Esophagus squamous epithelium (tissue), 5 donors: ENCODE data around the gene TNFAIP8L1. TPM values are rescaled to one million over a fixed set of nuclear protein-coding genes. Genes with fewer than 3 reads are reported as not detected.
A peak's percentile ranks its signal among the peaks of the same experiment; 100 is the strongest.

Experiments
- DNase-seq: peaks from one replicate; lab custom pipeline; 2025; lab: John Stamatoyannopoulos, UW
- H3K27ac ChIP-seq, 4 donors: fragments of 200-600 bp; sonication (generic); one replicate each; pipeline ENCODE4 v1.5.1; 2016 to 2019; ENCODE audit warnings: mild to moderate bottlenecking in 1 of 4
- H3K27me3 ChIP-seq, 4 donors: fragments of 200-600 bp; sonication (generic); 1 replicate in 3 of 4; 2 replicates in 1 of 4; pipeline versions ENCODE4 v1.5.1 to v1.6.0; 2017 to 2021; ENCODE audit warnings: antibody characterized with exemption in 1 of 4
- H3K36me3 ChIP-seq, 3 donors: fragments of 200-600 bp; sonication (generic); one replicate each; pipeline ENCODE4 v1.5.1; 2016 to 2019
- H3K4me1 ChIP-seq, 3 donors: fragments of 200-600 bp; sonication (generic); one replicate each; pipeline ENCODE4 v1.5.1; 2017 to 2019
- H3K4me3 ChIP-seq, 4 donors: fragments of 200-600 bp; sonication (generic); 1 replicate in 3 of 4; 2 replicates in 1 of 4; pipeline ENCODE4 v1.5.1; 2016 to 2019; ENCODE audit warnings: mild to moderate bottlenecking in 2 of 4, moderate library complexity in 1 of 4
- H3K9me3 ChIP-seq, 3 donors: fragments of 200-600 bp; sonication (generic); one replicate each; pipeline ENCODE4 v1.5.1; 2016 to 2019
- POLR2A ChIP-seq, 4 donors: fragments of 450-650 bp; IDR thresholded peaks; one replicate each; pipeline ENCODE4 v1.6.1; 2017; ENCODE audit warnings: antibody characterized with exemption in 4 of 4, mild to moderate bottlenecking in 4 of 4, moderate library complexity in 3 of 4
- WGBS, 2 donors: methylation state at CpG; one replicate each; pipeline ENCODE4 v1.1.5; 2018; 5-methylcytosine and 5-hydroxymethylcytosine counted together
- intact Hi-C: fragments of 100-400 bp; cut with DNase I; formaldehyde crosslinking; loops from one replicate; pipeline ENCODE4 v1.15.0; 2022
- total RNA-seq, 4 donors: library from RNA; depleted of rRNA; stranded (reverse); fragments of >200 nt; gene quantifications; one replicate each; pipeline ENCODE4 v1.1.0, GENCODE V29; 2016
- TF ChIP-seq, protein P1 (sequence below), 6 experiments: fragments of 450-650 bp in 4 of 6; fragments of 200-600 bp in 2 of 6; sonication (generic) in 2 of 6; IDR thresholded peaks; one replicate each; pipeline ENCODE4 v1.5.1; 2016 to 2019; ENCODE audit warnings: antibody characterized with exemption in 6 of 6, mild to moderate bottlenecking in 4 of 6, moderate library complexity in 4 of 6
- donor health status: DM: yes; HTN: yes; CAD: no.

The TNFAIP8L1 gene
- total RNA-seq, 4 donors from 2014 or later: 3.6 to 6.2 (median 4.4) TPM

DNA sequence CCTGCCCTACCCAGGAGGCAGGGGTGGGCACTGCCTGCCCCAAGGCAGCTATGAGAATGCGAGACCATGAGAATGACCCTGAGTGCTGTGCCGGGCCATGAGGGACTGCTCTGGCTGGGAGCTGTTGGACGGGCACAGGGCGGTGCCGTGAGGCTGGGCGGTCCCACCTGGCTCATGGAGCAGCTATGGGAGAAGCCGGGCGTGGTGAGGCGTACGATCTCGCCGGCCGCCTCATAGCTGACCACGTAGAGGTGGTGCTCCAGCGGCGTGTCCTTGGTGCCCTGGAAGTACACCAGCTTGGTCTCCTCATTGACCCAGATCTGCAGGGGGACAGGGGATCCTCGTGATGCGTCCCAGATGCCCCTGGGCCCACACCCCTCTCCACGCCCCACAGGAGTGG lies 50.1 kb downstream of the TNFAIP8L1 start:
- TF ChIP-seq, protein P1, sequence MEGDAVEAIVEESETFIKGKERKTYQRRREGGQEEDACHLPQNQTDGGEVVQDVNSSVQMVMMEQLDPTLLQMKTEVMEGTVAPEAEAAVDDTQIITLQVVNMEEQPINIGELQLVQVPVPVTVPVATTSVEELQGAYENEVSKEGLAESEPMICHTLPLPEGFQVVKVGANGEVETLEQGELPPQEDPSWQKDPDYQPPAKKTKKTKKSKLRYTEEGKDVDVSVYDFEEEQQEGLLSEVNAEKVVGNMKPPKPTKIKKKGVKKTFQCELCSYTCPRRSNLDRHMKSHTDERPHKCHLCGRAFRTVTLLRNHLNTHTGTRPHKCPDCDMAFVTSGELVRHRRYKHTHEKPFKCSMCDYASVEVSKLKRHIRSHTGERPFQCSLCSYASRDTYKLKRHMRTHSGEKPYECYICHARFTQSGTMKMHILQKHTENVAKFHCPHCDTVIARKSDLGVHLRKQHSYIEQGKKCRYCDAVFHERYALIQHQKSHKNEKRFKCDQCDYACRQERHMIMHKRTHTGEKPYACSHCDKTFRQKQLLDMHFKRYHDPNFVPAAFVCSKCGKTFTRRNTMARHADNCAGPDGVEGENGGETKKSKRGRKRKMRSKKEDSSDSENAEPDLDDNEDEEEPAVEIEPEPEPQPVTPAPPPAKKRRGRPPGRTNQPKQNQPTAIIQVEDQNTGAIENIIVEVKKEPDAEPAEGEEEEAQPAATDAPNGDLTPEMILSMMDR (IDR thresholded peaks at IDR 0.05): no peak
- no peak for TF ChIP-seq POLR2A (IDR thresholded peaks at IDR 0.05)
- Histone ChIP-seq H3K27me3 (no peaks in the 10 kb centered on the region), H3K4me1 (peaks cover 7 to 16% (median 10%) of the 10 kb centered on the region in 3 donors), H3K36me3 (peaks cover 54 to 100% (median 82%) of the 10 kb centered on the region in 3 donors), H3K27ac (no peak overlapping the region), H3K9me3 (no peaks in the 10 kb centered on the region), H3K4me3 (no peak overlapping the region)
- DNase-seq: no peak
- intact Hi-C loops: no loop called here
- 92 to 98% methylated on average over 2 to 10 of the region's 19 CpGs for WGBS, 2 donors

DNA sequence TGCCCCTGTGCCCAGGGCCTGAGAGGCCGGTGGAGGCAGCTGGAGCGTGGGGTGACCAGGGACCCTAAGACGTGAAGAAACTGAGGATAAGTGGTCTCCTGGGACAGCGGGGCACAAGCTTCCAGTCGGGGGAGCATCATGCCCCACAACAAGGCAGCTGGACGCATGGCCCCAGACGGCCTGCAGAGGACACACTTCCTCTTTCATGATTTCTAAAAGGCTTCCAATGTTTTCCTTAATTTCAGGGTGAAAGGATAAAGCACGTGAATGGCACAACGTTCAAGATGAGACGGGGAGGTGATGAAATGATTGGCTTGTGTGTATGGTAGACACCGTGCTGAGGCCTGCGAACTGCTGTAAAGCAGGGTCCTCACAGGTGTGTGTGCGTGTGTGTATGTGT lies 51.0 kb downstream of the TNFAIP8L1 start:
- TF ChIP-seq, protein P1 (IDR thresholded peaks at IDR 0.05): no peak
- no peak for TF ChIP-seq POLR2A (IDR thresholded peaks at IDR 0.05)
- no peak for DNase-seq
- intact Hi-C loops: no loop called here
- Histone ChIP-seq H3K4me3 (no peak overlapping the region), H3K36me3 (peaks cover 44 to 100% (median 80%) of the 10 kb centered on the region in 3 donors), H3K9me3 (no peaks in the 10 kb centered on the region), H3K4me1 (peaks cover 7 to 25% (median 16%) of the 10 kb centered on the region in 3 donors), H3K27ac (no peak overlapping the region), H3K27me3 (no peaks in the 10 kb centered on the region)
- WGBS, 2 donors: 79 to 83% methylated on average over 12 to 13 of the region's 13 CpGs

DNA sequence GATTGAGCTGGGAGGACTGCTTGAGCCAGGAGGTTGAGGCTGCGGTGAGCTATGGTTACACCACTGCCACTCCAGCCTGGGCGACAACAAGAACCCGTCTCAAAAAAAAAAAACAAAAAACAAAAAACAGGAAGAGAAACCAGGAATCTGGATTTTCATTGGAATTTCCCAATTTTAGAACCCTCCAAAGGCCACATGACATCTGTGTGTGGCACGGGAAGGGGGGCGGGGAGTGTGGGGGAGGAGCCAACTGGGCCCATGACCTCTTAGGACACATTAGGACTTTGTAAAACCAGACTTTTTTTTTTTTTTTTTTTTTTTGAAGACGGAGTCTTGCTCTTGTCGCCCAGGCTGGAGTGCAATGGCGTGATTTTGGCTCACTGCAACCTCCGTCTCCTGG lies 52.1 kb downstream of the TNFAIP8L1 start:
- no peak for DNase-seq
- 81 to 87% methylated on average over 9 of the region's 9 CpGs for WGBS, 2 donors
- Histone ChIP-seq H3K4me1 (peaks cover 7 to 28% (median 16%) of the 10 kb centered on the region in 3 donors), H3K4me3 (no peak overlapping the region), H3K27ac (no peak overlapping the region), H3K9me3 (no peaks in the 10 kb centered on the region), H3K27me3 (no peaks in the 10 kb centered on the region), H3K36me3 (peaks cover 40 to 100% (median 81%) of the 10 kb centered on the region in 3 donors)
- TF ChIP-seq POLR2A (IDR thresholded peaks at IDR 0.05): no peak
- TF ChIP-seq, protein P1 (IDR thresholded peaks at IDR 0.05): no peak
- intact Hi-C loops: no loop called here

DNA sequence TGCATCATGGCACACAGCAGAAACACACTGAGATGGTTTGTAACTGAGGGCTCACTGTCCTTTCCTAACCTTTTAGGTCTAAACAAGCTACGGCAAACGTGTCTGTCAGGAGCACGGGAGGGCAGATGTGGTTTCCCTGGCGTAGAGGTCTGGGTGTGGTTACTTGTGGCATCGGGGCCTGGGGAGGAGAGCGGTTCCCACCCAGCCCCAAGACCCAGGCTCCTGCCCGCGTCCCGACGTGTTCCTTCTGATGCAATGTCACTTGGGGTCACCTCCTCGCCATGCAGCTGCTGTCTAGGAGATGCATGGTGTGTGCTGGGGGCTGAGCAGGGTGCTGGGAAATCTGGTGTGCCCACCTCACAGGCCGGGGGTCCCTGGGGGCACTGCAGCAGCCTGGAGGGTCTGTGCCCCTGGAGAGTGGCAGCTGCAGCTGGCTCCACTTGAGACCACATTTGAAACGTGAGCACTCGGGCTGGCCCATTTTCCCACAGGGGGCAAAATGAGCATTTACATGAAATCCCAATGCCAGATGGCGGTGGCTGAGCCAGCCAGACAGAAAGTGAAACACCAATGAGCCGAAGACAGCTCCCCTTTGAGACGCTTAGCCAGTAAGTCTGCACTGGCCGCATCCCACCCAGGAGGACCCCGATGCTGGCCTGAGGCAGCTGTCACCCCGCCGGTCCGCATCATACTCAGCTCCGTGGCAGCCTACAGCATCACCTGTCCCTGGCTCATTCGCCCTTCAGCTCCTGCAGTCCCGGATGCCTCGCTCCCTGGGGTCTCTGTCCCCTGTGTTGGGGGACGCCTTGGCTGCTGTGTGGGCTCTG lies 53.1 kb downstream of the TNFAIP8L1 start:
- DNase-seq: no peak
- Histone ChIP-seq H3K9me3 (no peaks in the 10 kb centered on the region), H3K4me1 (peaks cover 7 to 37% (median 16%) of the 10 kb centered on the region in 3 donors), H3K4me3 (no peak overlapping the region), H3K27ac (peak overlapping the region in 1 of 4 donors; percentile 90), H3K36me3 (peaks cover 33 to 100% (median 71%) of the 10 kb centered on the region in 3 donors), H3K27me3 (no peaks in the 10 kb centered on the region)
- WGBS, 2 donors: 77 to 81% methylated on average over 4 to 9 of the region's 27 CpGs
- TF ChIP-seq, protein P1 (IDR thresholded peaks at IDR 0.05): no peak
- no peak for TF ChIP-seq POLR2A (IDR thresholded peaks at IDR 0.05)
- intact Hi-C loops: no loop called here

DNA sequence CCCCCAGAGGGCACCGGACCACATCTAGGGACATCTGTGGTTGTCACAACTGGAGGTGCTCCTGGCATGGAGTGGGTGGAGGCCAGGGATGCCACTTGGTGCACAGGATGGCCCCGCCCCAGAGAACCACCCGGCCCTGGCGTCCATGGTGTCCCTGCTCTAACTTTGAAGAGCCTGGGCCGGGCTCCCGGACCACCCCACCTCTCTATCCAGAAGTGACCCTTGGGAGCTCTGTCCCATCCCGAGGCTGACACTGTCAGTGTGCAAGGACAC lies 53.7 kb downstream of the TNFAIP8L1 start:
- Histone ChIP-seq H3K27ac (peak overlapping the region; percentile 84 to 90 (median 86)), H3K4me3 (no peak overlapping the region), H3K9me3 (no peaks in the 10 kb centered on the region), H3K27me3 (no peaks in the 10 kb centered on the region), H3K4me1 (peaks cover 7 to 37% (median 16%) of the 10 kb centered on the region in 3 donors), H3K36me3 (peaks cover 33 to 100% (median 69%) of the 10 kb centered on the region in 3 donors)
- 100% methylated on average over 1 to 3 of the region's 7 CpGs for WGBS, 2 donors
- intact Hi-C loops: no loop called here
- no peak for DNase-seq
- no peak for TF ChIP-seq POLR2A (IDR thresholded peaks at IDR 0.05)
- TF ChIP-seq, protein P1 (IDR thresholded peaks at IDR 0.05): no peak
